Central memory CD4-positive, alpha-beta T cell (primary cell): ENCODE data around the gene UBA7.
A peak's percentile ranks its signal among the peaks of the same experiment; 100 is the strongest.
"Not testable (repeated sequence)": the region's sequence is repeated elsewhere in the genome, so short reads cannot be mapped to it uniquely, and the experiment has no call there.

ENCODE experiments used
- DNase-seq: peaks from one replicate; pipeline ENCODE4 v3.0.0; 2022
- total RNA-seq, 3 experiments: gene quantifications; one replicate each; lab custom pipeline; 2026; lab: John Stamatoyannopoulos, UW

Gene UBA7, protein sequence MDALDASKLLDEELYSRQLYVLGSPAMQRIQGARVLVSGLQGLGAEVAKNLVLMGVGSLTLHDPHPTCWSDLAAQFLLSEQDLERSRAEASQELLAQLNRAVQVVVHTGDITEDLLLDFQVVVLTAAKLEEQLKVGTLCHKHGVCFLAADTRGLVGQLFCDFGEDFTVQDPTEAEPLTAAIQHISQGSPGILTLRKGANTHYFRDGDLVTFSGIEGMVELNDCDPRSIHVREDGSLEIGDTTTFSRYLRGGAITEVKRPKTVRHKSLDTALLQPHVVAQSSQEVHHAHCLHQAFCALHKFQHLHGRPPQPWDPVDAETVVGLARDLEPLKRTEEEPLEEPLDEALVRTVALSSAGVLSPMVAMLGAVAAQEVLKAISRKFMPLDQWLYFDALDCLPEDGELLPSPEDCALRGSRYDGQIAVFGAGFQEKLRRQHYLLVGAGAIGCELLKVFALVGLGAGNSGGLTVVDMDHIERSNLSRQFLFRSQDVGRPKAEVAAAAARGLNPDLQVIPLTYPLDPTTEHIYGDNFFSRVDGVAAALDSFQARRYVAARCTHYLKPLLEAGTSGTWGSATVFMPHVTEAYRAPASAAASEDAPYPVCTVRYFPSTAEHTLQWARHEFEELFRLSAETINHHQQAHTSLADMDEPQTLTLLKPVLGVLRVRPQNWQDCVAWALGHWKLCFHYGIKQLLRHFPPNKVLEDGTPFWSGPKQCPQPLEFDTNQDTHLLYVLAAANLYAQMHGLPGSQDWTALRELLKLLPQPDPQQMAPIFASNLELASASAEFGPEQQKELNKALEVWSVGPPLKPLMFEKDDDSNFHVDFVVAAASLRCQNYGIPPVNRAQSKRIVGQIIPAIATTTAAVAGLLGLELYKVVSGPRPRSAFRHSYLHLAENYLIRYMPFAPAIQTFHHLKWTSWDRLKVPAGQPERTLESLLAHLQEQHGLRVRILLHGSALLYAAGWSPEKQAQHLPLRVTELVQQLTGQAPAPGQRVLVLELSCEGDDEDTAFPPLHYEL
- total RNA-seq = 27.6 to 190 (median 133) reads per million in 3 experiments

DNA sequence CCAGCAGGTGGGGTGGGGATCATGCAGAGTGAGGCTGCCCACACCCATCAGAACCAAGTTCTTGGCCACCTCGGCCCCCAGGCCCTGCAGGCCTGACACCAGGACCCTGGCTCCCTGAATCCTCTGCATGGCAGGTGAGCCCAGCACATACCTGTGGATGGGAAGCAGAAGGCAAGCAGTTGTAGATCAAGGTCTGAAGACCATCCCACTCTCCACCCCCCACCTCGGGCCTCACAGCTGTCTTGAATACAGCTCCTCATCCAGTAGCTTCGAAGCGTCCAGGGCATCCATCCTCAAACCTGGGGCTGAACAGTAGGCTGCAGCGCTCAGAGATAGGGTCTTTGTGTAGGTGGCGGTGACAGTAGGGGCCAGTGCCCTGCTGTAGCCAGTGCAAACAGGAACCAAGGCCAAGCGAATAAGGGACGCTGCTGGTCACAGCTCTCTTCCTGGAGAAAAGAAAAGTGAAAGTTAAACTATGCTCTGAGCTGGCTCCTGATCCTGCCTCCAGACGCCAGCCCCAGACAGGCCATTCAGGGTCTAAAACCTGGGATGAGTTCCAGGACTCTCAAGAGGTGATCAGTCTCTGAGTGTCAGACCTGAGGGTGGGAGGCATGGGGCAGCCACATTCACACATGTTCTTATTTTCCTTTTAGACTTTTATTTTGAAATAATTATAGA, at the start of gene UBA7:
TSS of gene UBA7 (minus strand) at position 457 of the 678 bp plus-strand sequence. CDS start at position 291, 166 bp downstream.
- DNase-seq = peak; percentile 46

DNA sequence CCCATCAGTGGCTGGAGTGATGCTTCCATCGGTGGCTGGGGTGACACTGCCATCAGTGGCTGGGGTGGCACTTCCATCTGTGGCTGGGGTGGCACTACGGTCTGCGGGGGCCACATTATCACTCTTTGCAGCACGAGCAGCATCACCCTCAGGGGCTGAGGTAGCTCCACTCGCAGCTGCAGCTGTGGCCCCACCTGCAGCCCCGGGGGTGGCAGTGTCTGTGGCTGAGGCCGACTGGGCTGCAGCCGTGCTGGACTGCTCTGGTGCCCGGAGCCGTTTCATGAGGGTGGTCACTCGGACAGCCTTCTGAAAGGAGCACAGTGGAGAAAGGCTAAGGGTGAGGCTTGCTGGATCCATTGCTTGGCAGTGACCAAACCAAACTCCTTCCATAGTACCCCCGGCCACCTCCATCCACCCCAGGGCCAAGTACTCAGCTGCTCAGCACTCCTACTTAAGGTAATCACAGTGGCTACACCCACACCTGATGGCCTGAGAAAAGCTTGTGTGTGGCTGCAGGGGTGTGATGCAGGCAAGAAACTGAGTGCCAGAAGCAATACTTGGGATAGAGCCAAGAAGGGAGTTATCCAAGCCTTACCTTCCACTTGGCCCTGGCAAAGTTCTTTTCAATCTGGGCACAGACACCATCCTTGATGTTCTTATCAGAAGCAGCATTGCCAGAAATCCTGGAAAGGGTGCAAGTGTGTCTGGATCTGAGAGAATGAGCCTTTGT, 46.0 kb upstream of the UBA7 start:
- DNase-seq = no peak

DNA sequence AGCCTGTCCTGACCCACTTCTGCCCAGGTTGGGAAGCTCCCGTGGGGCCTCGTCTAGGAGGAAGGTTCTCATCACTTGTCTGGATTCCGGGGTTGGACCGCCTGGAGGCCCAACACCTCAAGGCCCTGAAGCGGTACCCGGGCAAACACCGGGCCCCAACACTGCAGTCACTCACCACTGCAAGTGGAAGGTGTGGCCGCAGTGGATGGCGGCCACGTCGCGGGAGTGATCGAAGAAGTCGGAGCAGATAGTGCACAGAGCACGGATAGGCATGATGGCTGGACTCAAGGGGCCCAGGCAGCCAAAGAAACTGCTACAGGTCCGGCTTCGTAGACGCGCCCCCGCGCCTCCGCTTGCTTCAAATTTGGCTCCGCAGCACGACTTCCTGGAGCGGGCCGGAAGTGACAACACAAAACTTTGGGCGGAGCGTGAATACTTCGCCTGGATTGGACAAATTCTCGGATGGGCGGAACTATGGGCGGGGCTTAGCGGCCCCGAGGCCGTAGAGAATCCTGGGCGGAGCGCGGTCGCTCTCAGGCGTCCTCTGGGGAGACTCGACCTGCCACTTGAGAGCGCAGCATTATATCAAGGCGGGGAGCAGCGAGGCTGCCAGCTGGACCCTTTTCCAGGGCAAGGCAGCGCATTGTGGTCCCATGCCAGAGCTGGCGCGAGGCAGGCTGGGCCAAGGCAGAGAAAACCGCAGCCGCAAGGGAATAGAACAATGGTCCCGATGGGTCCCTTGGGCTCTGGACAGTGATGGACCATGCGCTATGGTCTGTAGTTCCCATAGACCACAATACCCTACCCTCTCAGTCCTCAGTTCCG, 42.6 kb upstream of the UBA7 start, which contains the start of gene TRAIP:
TSS of gene TRAIP (minus strand) at position 384 of the 825 bp plus-strand sequence. CDS start at position 273, 111 bp downstream.
- peak; percentile 92 for DNase-seq

DNA sequence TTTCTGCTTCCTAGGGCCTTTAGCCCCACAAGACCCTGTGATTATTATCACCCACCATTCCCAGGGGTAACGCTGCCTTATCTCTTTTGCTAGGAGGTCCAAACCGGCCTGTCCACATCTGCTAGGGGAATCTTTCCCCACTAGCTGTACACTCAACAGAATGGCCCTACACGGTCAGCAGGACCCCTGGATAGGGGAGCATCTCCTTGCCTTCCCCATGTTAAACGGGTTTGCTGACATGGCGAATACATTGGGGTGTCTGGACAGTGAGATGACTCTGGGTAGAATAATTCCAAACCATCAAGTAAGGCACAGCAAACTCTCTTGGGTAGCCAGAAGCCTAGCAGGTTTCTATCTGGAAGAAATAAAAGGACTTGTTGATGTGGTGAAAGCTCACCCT, 41.9 kb upstream of the UBA7 start:
- DNase-seq = no peak

DNA sequence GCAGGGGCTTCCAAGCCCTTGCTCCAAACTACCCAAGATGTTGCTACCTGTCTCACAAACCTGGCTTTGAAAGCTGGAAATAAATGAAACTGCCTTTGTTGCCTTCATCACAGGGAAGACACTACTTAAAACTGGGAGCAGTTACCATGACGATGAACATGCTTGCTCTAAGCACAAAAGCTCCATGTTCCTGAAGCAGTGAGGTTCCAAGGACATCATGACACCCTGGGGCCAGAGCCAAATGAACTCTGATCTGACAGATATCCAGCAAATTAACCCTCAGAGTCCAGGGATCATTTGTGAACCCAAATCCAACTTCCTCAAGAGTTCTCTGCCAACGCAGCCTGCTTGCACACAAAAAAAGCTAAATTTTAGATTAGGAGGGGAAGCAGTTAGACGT, 31.9 kb upstream of the UBA7 start:
- no peak for DNase-seq

DNA sequence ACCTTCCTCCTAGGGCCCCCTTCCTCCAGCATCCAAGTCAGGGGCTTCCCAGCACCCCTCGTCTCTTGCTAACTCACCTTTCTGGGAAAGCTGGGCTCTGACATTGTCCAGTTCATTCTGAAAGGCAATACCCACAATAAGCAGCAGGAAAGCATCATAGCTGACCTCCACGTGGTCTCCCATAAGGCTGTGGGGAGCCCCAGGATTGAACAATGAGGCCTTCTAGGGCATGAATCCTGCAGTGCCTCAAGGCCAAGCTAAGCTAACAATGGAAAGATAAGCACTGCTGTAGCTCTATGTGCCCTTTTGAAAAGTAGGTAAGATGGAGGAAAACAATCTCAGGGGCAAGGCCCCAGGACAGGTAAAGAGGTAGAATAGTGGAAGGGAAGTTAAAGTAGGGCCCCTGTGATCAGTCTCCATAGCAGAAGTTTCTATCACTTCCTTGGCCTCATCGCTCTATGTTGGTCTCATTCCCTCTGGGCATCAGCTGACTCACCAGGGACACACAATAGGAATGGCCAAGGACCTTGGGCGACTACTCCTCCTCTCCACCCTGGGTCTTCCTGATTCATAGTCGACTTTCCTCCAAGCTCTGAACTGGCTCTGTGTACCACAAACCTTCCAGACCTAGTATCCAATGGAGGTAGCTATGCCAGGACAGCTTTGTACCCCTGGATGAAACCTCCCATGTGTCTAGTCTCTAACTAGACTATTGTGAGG, 30.9 kb upstream of the UBA7 start:
- DNase-seq = no peak

DNA sequence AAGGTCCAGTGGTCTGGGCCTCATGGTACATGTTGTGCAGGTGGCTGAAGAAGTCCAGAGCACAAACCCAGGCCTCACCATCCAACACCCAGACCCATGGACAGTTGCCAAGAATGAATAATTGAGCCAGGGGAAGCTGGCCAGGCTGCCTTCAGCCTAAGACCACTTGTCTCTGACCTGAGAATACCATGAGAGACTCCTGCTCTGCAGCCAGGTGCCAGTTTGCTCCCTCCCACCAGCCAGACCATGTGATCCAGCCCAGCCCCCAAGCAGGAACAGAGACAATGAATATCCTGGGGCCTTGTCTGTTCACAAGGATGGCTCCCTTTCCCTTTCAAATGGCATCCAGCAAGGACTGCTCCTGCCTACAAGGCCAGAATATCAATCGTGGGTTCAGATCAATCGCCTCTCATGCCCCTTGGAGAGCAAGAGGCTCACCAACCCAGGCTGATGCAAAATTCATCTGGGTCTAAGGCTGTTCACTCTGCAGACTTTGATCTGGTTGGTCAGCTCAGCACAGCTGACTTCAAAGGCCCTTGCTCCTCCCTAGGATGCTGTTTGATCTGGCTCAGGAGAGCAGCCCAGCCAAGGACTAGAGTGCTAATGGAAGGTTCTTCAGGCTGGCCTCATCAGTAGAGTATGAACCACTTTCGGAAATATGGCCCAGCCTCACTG, 29.2 kb upstream of the UBA7 start:
- no peak for DNase-seq

DNA sequence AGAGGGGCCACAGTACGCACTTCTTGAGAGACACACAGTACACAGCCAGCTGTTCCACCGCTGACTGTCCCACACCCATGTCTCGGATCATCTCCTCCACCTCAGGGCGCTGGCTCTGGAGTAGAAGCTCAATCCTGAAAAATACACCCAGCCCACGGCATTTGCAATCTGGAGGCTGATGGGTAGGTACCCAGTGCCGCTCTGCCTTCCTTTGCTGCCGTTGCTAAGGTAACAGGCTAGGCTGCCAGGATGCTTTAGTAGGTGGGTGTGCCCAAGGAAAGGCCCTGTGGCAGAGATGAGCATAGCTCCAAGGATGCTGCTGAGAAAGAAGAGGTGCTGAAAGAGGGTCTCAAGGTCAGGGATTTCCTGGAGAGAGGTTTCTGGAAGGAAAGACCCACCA, 28.1 kb upstream of the UBA7 start:
- no peak for DNase-seq

DNA sequence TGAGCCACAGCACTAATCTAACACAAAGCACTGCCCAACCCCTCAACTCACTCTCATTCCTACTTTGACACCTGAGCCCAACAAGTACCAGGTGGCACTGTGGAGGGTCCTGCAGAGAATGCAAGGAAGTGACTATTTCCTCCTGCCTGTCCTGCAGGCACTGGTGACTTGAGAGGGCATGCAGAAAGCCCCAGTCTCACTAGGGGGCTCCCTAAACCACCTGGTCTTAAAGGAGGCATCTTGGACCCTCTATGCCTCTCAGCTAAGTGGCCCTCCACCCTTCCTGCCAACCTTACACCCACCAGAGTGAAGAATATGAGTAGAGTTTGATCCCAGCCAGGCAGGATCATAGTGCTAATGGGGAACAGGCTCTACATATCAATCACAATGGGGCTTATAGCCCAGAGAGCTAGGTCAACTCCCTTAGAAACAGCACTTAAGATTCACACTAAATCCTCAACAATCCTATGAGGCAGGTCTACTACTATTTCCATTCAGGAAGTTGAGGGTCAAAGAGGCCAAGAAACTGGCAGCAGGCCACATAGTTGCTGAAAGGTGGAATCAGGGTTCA, 27.5 kb upstream of the UBA7 start:
- DNase-seq = no peak

DNA sequence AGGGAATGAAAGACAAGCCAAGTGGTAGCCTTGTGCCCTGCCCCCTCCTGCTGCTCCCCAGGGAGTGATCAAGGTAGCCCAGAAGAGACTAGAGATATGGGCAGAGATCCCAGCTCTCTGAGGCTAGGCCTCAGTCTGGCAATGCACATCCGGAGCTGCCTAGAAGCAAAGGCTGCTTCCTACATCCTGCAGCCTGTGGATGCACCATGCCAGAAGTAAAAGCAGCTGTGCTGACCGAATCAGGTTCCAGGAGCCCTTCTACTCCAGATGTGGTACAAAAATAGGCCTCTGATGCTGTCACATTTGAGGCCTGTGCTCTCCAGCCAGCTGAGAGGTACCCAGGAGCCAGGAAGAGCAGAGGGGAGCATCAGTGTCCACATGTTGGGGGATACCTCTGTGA, 26.6 kb upstream of the UBA7 start:
- DNase-seq = no peak

DNA sequence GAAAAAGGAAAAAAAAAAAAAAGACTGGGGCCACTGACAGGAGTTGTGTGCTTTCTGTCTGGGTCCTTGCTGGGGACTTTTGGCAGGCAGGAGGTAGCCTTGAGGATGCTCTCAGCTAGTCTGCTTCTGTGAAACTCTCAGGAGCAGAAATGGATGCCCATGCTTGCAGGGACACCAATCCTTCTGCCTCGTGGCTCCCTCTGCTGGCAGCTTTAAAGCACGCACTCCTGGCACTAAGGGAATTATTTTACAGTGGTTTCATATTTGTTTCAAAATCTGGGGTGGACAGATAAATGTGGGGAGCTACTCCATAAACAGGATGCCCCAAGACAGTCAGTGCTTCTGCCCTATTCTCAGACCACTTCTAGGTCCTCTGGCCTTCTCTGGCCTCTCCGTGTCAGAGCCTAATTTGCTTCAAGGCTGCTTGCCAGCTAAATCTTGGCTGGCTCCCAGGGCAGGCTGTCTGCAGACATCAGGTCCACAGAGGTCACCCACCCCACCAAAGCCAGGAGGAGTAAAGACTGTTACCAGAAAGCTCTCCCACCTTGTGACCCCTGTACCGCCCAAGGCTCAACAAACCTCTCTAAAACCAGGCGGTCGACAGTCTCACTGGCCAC, 25.5 kb upstream of the UBA7 start:
- peak; percentile 73 for DNase-seq

DNA sequence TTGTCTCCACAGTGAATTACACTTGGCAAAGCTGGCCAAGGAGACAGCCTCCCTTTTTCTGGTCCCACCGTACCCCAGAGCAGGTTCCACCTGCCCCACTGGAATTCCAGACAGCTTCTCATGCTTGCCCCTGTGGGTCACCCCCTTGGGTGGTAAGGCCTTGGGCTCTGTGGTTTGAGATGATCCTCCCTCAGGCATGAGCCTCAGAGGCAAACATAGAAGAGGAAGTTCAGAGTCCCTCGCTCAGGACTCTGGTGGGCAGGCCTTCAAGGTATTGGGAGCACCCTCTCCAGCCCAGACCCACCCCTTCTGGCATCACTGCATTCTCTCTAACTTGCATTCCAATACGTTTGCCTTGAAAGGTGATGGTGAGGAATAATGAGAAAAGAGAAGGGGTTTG, 17.6 kb upstream of the UBA7 start:
- no peak for DNase-seq

DNA sequence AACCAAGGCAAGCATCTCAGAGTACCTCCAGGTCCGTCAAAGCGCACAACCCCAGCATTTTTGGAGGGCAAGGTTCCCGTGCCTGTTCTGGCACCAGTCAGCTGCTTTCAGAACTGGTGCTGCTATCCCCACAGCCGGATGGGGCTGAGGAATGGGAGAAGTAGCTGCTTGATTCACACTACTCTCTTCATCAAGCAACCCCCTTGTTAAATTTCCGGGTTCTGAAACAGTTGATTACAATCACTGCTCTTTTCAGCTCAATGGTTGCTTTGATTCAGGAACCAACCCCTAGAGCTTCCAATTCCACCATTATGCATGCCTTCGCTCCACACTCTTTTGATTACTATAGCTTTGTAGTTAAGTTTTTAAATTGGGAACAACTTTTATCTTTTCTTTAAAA, 12.3 kb upstream of the UBA7 start:
- no peak for DNase-seq

DNA sequence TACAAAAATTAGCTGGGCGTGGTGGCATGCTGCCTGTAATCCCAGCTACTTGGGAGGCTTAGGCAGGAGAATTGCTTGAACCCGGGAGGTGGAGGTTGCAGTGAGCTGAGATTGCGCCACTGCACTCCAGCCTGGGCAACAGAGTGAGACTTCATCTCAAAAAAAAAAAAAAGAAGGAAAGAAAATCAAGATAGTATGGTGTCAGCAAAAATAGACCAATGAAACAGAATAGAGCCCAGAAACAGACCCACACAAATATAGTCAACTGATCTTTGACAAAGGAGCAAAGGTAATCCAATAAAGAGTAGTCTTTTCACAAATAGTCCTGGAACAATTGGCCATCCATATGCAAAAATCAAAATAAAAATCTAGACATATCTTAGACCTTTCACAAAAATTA, 9.4 kb upstream of the UBA7 start:
- not testable (repeated sequence) for DNase-seq

DNA sequence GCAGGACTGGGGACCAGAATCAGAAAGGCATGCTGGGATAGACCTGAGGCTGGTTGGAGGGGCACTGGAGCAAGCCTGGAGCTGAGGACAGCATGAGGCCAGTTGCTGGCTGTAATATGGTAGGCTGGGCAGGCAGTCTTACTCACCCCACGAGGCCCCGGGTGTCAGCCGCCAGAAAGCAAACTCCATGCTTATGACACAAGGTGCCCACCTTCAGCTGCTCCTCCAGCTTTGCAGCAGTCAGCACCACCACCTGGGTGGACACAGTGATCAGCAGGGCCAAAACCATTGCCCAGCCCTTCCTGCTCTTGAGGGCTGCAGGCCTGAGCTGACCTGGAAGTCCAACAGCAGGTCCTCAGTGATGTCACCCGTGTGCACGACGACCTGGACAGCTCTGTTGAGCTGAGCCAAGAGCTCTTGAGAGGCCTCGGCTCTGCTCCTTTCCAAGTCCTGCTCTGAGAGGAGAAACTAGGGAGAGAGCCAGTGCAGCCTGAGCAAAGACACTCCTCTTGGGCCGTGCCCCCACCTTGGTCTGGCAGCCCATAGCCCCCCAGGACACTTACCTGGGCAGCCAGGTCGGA, 747 bp downstream of the UBA7 start:
- DNase-seq = no peak

DNA sequence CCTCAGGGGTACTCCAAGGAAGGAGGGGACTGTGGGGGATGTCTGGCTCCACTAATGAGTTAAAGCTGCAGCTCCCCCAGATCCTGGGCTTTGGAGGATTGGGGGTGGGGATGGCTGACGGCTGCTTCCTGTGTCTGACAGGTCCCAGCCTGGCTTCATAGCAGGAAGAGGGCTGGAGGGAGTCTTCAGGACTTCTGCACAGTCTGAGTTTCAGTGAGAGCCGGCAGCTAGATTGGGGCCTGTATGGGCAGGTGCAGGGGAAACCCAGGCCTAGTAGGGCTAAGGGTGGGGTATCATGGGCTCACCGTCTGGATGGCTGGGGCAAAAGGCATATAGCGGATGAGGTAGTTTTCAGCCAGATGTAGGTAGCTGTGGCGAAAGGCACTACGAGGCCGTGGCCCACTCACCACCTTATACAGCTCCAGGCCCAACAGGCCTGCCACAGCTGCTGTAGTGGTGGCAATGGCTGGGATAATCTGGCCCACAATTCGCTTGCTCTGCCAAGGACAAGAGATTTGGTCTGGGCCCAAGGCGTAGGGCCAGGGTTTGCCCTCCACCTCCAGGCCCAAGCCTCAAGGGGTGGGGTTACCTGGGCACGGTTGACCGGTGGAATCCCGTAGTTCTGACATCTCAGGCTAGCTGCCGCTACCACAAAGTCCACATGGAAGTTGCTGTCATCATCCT, 6.2 kb downstream of the UBA7 start:
- no peak for DNase-seq

DNA sequence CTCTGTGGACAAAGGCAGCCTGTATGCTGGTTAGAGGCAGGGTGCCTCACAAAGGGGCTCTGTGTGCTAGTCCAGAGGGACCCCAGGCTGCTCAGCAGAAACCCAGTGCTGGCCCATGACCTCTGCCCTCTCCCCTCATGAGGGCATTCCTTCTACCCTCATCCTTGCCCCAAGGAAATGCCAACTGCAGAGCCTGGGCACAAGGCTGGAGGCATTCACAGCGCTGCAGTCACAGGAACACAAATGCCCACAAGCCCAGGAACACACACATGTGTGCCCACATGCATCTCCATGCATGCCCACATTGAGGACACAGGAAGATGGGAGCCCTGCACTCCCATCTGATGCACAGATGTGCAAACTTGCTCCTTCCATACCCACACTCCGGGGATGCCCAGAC, 6.9 kb downstream of the UBA7 start:
- no peak for DNase-seq
